Measurements from ENCODE around the gene FHOD3.

- TF ChIP-seq, protein P1, sequence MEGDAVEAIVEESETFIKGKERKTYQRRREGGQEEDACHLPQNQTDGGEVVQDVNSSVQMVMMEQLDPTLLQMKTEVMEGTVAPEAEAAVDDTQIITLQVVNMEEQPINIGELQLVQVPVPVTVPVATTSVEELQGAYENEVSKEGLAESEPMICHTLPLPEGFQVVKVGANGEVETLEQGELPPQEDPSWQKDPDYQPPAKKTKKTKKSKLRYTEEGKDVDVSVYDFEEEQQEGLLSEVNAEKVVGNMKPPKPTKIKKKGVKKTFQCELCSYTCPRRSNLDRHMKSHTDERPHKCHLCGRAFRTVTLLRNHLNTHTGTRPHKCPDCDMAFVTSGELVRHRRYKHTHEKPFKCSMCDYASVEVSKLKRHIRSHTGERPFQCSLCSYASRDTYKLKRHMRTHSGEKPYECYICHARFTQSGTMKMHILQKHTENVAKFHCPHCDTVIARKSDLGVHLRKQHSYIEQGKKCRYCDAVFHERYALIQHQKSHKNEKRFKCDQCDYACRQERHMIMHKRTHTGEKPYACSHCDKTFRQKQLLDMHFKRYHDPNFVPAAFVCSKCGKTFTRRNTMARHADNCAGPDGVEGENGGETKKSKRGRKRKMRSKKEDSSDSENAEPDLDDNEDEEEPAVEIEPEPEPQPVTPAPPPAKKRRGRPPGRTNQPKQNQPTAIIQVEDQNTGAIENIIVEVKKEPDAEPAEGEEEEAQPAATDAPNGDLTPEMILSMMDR (conservative IDR thresholded peaks at IDR 0.05) = no peak
- no peak for TF ChIP-seq EZH2 (IDR thresholded peaks at IDR 0.05; ENCODE audit: low read depth)
These were observed 2.7 kb downstream of the FHOD3 start for GRCh38 chr18:36300211-36300610.

All from PC-9 (cell line).